GM18511 (cell line): ENCODE data around the gene ZNF264.
"Not testable (repeated sequence)": the region's sequence is repeated elsewhere in the genome, so short reads cannot be mapped to it uniquely, and the experiment has no call there.

ENCODE experiments used
- ATAC-seq: cut with Tn5 transposase; IDR thresholded peaks from one replicate; pipeline ENCODE4 v1.9.1; 2021; ENCODE audit warnings: mild to moderate bottlenecking, moderate library complexity; ENCODE audit not compliant: unreplicated experiment

ZNF264 gene

DNA sequence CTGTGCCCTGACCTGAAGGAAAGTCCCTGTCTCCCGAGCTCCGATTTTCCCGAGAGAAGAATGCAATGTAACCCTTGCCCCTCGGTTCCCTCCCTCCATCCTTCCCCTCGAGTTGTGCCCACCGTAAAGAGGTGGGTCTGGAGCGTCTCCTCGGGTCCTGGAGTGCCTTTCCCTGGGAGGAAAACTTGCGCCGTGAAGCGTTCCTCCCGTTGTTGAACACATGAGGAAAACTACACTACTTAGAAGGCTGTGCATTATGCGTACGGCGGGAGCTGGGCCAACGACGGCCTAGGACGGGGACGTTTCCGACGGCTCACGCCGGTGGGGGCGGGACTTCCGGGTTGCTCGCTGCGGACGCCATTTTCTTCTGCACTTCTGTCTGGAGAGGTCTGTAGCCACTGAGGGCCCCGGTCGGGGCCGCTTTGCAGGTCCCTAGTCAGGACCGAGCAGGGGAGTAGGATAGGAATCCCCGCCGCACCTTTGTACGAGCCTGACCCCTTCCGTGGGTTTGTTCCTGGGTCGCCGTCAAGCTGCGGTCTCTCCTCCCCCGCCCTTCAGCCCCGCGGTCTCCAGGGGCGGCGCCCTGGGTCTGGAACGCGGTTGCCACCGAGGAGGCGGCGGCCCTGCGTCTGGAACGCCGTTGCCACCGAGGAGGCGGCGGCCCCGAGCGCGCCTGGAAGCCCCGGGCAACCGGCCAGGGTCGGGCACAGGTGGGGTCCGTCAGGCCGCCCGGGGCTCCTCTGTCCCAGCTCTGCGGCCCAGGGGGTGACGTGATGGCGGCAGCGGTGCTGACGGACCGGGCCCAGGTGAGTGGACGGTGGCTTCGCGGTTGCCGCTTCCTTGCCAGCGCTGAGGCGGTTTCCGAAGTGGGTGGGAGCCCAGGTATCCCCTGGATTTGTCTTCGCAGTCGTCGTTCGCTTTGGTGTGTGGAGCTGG lies at the start of gene ZNF264:
Gene ZNF264 (plus strand): TSS at position 360 of the 936 bp plus-strand sequence. CDS start 414 bp downstream, at position 774.
- peak; percentile 96 for ATAC-seq

DNA sequence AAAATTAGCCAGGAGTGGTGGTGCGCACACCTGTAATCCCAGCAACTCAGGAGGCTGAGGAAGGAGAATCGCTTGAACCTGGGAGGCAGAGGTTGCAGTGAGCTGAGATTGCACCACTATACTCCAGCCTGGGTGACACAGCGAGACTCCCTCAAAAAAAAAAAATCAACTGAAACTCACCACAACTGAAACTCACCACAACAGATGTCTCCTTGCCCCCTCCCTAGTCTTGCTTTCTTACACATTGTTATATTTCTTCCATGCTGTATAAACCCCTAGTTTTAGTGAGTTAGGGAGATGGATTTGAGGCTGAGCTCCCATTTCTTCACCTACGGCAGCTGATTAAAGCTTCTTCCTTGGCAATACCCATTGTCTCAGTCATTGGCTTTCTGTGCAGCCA lies 49.6 kb upstream of the ZNF264 start:
- ATAC-seq: no peak

DNA sequence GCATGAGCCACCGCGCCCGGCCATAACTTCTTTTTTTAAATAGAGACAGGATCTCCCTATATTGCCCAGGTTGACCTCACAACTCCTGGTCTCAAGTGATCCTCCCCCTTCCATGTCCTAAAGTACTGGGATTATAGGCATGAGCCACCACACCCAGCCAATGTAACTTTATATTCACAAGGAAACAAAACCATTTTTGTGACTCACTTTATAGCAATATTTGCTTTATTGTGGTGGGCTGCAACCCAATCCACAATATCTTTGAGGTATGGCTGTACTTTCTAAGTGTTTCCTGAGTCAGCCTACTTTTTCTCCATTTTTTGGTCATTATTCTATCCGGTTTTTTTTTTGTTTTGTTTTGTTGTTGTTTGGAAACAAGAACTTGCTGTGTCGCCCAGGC lies 38.4 kb upstream of the ZNF264 start:
- ATAC-seq: no peak

DNA sequence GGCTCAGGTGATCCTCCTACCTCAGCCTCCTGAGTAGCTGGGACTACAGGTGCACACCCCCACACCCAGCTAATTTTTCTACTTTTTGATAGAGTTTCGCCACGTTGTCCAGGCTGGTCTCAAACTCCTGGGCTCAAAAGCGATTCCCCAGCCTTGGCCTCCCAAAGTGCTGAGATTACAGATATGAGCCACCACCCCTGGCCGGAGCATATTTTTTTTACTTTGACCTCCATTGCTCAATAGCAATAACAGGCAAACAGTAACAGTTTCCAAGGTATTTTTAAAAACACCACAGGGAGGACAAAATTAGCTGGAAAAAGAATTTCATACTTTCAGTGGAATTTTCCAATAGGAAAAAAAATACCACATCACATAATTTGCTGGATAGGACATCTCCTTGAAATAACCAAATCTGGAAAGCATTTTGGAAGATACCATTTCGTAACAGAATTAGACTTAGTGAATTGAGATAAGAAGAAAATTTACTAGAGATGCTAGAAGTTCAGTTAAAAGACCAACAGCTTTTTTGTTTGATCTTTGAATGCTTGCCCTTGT lies 29.2 kb upstream of the ZNF264 start:
- ATAC-seq: no peak

DNA sequence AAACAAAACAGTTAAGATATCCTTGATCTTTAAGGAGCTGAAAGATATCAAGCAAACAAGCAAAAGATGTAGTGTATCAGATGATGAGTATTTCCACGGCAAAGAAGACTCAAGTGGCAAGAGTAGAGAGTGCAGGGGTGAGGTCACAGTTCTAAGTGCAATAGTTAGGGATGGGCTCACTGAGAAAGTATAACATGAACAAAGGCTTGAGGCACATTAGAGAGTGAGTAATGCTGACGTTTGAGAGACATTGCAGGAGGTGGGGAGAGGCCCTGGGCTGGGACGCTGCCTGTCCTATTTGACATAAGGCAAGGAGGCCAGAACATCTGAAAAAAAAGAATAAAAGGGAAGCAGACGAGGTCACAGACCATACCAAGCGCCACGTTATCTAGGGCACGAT lies 25.5 kb upstream of the ZNF264 start:
- no peak for ATAC-seq

DNA sequence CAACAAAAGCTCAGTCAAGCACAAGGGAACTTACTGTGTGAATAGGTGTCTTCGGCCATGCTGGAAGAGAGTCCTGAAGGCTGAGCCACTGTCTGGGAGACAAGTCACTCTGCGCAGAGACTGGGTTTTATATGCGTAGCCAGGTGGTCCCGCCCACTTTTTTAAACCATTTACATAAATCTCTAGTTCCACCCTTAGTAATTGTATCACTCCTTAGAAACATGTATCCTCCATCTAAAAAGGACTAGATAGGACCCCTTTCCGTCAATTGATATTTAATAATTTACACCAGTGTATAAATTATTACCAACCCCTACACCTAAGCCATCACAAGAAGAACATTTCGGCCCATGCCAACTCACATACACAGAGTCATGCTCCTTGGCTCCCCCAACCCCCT lies 23.9 kb upstream of the ZNF264 start, which contains the start of gene DUXA:
Gene DUXA (minus strand): TSS at position 101 of the 400 bp plus-strand sequence. CDS start 42 bp downstream, at position 59.
- no peak for ATAC-seq

DNA sequence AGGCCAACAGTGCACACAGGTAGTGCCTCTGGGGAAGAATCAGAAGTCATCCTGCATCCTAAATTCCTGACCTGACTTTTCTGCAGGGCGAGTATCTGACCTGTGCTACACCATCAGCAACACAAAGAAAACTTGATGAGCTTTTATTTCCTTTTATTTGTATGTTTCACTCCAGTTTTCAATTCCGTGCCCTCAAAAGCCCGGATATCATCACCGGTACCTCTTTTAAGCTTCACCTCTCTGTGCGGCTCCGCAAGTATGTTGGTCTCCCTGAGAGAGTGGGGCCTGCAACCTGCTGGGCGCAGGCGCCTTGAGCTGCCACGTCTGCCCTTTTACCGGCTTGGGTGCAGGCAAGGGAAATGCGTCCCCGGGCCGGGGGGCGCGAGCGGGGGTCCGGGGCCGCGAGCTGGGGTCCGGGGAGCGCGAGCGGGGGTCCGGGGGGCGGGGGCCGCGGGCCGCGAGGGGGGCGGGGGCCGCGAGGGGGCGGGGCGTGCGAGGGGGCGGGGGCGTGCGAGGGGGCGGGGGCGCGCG lies 19.7 kb upstream of the ZNF264 start:
- ATAC-seq: no peak

DNA sequence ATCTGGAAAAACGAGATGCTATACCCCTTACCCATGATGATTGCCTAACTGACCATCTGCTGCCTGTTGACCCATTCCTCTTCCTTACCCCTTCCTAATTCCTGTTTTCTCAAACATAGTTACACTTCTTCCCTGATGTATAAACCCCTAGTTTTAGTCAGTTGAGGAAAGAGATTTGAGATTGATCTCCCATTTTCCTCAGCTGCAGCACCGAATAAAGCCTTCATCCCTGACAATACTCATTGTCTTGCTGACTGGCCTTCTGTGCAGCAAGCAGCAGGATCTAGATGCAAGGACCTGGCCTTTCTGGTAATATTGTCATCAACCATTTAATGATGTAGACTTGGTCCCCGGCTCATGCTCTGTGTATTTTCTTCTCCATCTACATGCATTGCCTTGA lies 999 bp upstream of the ZNF264 start:
- ATAC-seq: no peak

DNA sequence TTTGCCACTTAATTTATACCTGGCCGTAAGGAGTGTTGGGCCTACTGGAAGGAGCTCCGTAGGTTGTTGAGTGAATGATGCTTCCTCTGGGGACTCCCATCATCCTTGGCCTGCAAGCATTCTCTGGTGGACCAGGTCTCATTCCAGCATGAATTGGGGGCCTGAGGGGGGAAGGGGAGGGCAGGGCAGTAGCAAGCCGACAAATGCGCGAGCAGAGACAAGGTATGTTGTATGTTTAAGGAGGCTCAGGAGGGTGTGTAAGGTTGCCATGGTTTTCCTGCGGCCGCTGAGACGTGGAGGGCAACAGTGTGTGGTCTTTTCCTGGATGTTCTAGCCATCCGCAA lies 749 bp downstream of the ZNF264 start:
- peak; percentile 22 for ATAC-seq

DNA sequence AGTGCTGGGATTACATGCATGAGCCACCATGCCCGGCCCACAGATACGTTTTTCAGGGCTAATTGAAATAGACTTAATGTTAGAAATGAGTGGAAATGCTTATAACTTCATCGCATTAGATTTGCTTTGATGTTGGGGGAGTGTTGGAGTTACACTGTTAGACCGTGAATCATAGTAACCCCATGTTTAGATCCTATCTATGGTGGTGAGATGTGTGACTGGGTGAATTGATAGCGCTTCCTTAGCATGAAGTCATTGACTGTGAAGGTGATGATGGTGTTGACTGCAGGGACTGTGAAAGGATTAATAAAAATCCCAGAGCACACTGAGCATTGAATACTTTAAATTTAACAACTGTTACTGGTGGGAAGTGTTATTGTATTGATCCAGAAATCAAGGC lies 1.7 kb downstream of the ZNF264 start:
- no peak for ATAC-seq

DNA sequence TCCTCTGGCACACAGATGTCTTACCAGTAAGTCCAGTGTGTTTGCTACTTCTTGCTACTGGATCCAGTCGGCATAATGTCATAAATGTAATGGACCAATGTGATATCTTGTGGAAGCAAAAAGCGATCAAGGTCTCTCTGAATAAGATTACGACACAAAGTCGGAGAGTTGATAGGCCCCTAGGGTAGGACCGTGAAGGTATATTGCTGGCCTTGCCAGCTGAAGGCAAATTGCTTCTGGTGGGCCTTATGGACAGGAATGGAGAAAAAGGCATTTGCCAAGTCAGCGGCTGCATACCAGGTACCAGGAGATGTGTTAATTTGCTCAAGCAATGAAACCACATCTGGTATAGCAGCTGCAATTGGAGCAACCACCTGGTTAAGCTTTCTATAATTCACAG lies 6.6 kb downstream of the ZNF264 start:
- not testable (repeated sequence) for ATAC-seq

DNA sequence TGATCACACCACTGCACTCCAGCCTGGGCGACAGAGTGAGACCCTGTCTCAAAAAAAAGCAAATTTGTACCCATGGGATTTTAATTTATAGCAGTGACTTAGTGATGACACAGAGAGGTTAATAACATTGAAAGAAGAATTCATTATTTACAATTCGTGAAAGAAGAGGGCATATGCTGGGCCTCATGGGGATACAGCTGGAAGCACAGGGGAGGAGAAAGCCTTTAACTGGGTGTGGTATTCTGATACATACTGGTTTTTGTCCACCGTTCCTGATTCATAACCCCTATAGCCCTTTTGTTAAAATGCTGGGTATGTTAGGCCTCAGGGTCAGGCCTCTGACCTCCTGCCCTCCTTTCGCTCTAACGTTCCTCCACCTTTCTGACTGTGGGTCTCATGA lies 10.9 kb downstream of the ZNF264 start:
- ATAC-seq: no peak

DNA sequence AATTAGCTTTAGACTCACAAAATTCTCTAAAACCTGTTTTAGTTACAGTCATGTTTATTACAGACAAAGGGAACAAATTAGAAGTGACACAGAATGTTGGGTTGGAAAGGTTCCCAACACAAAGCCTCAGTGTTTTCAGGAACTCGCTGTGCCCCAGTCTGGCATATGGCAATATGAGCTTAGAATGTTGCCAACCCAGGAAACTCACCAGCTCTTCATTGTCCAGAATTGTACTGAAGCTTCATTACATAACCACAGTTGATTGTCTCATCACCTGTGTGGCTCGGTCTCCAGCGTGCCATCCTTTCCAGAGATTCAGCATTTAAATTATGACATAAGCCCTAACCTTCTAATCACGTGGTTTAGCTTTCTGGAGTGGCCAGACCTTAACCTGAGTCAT lies 19.1 kb downstream of the ZNF264 start:
- no peak for ATAC-seq

DNA sequence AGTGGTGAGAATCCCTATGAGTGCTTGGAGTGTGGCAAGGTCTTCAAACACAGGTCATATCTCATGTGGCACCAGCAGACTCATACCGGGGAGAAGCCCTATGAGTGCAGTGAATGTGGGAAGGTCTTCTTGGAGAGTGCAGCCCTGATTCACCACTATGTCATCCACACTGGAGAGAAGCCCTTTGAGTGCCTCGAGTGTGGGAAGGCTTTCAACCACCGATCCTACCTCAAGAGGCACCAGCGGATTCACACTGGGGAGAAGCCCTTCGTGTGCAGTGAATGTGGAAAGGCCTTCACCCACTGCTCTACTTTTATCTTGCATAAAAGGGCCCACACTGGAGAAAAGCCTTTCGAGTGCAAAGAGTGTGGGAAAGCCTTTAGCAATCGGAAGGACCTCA lies 20.8 kb downstream of the ZNF264 start:
- ATAC-seq: no peak

DNA sequence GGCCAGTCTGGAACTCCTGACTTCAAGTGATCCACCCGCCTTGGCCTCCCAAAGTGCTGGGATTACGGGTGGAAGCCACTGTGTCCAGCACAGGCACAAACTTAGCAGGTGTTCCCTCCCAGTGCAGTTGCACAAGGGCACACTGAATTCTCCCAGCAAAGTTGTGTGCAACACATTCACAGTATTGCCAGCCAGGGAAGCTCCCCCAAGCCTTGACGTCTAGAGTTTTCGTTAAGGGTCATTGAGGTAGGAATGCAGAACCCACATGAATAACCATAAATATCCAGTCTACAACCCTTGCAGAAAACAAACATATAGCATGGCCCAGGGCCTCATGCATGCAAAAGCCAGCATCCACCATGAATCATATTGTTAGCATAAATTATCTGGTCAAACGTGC lies 36.2 kb downstream of the ZNF264 start:
- ATAC-seq: no peak

DNA sequence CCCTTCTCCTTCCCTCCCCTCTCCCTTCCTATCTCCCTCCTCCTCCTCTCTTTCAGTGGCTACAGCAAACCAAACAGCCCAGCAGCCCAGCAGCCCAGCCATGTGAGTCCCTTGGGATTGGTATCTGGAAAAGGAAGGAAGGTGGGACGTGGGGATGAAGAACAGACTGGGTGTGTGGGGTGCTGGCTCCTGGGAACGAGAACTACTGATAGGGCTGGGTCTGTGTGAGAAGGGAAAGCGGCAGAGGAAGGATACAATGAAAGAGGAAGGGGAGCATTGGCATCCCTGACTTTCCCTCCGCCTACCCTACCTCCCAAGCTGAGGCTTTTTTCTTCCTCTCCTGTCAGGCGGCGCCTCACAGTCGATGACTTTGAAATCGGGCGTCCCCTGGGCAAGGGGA lies 40.4 kb downstream of the ZNF264 start:
- no peak for ATAC-seq

DNA sequence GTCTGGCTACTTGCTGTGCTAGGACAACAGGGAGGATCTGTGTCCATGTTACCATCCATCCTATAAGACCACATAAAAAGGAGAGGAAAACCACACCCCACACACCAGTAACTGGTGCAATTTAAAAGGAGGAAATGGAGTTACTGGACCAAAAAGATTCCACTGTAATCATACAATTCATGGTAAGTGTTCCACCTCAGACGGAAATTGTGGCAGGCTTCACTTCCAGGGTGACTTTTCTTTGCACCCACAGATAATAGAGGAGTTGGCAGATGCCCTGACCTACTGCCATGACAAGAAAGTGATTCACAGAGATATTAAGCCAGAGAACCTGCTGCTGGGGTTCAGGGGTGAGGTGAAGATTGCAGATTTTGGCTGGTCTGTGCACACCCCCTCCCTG lies 41.9 kb downstream of the ZNF264 start:
- no peak for ATAC-seq

DNA sequence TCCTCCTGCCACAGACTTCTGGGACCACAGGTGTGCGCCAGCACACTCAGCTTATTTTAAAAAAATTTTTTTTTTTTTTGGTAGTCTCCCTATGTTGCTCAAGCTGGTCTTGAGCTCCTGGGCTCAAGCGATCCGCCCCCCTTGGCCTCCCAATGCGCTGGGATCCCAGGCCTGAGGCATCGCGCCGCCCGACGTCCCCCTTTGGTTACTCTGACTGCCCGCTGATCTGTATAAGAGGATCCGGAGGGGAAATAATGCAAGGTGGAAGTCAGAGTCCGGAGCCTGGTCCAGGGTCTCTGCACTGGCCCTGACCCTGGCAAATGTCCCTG lies 48.6 kb downstream of the ZNF264 start:
- ATAC-seq: peak; percentile 29

DNA sequence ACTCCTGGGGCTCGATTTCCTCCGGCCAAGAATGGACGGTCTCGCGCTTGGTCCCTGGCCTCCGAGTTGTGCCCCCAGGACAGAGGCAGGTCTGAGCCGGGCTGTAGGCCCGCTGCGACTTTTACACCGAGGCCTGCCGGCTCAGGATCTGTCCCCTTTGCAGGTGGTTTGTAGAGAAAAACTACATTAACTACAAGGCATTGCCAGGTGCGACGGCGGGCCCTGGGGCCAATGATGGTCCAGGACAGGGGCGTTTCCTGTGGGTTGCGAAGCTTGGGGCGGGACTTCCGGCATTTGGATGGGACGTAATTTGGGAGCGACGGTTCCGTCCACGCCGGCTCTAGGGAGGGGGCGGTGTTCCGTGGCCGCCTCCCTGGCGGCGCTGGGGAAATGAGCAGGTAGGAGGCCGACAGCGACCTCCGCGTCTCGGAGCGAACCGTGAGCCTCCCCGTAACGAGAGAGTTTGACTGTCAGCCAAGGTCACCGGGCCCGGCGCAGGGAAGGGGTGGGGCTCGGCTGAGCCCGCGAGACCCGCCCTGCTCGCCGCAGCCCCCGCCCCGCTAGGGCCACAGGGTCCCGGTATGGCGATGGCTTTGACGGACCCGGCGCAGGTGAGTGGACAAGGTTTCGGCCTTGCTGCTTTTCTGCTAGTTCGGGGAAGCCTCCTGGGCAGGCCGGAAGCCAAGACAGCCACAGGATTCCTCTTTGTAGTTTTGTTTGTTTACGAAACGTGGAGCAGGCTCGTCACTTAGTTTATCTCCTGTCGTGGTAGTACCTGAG lies 49.2 kb downstream of the ZNF264 start, which contains the start of gene ZNF805:
Gene ZNF805 (plus strand): TSS at position 322 of the 780 bp plus-strand sequence. CDS start 260 bp downstream, at position 582.
- ATAC-seq: peak; percentile 97

DNA sequence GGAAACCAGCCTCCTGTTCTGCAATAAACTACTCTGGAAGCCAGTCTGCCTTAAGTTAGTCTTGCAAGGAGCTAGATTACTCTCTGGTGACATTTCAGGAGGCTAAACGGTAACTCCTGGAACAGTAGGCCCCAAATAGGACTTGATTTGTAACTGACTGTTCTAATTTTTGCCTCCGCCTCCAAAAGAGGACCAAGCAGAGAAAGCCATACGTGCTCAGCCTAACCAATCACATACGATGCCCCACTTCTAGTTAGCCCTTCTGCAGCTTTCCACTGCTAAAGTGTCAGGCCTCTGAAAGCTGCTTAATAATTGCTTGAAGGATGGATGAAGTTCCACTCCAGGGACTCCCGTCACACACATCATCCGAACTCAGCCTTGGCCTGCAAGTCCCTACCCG lies 49.9 kb downstream of the ZNF264 start:
- no peak for ATAC-seq

DNA sequence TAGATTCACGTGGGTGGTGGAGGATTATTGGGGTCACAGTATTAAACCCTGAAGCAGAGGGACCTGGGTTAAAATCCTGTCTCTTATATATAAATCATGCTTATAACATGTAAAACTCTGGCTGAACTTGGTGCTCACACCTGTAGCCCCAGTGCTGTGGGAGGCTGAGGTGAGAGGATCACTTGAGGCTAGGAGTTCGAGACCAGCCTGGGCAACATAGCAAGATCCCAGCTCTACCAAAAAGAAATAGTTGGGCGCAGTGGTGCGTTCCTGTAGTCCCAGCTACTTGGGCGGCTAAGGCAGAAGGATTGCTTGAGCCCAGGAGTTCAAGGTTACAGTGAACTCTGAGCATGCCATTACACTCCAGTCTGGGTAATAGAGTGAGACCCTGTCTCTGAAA lies 51.5 kb downstream of the ZNF264 start:
- ATAC-seq: no peak
